ENCODE results near the gene NRGN. TPM values are rescaled to one million over a fixed set of nuclear protein-coding genes. Genes with fewer than 3 reads are reported as not detected.
A peak's percentile ranks its signal among the peaks of the same experiment; 100 is the strongest.

Gene NRGN
- total RNA-seq, 2 donors from 2014 or later: 4.7 to 8.9 TPM

DNA sequence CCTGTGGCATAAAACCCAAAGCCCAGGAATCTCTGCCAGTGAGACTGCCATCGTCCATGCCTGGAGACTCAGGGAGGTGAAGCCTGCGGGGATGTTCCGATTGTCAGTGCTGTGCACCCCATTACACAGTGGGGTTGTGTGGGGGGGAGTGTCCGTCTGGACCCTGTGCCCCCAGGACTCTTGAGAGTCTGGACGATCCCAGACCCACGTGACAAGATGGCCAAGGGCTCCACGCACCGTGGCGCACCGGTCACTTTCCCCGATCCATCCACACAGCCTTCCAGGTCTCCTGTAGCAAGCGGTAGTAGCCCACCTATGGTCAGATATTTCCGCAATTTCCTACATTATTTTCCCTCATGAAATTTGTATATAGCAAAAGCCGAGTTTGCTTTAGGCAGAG lies 20.9 kb upstream of the NRGN start:
- TF ChIP-seq CTCF (conservative IDR thresholded peaks at IDR 0.05): no peak
- H3K27me3 ChIP-seq (ENCODE audit: control insufficient read depth, insufficient read depth, low read length, poor library complexity, severe bottlenecking): peaks cover 78% of the 10 kb centered on the region
- no peaks in the 10 kb centered on the region for H3K36me3 ChIP-seq (ENCODE audit: control insufficient read depth, insufficient read depth, low read length)
- H3K27ac ChIP-seq (ENCODE audit: low read depth, low read length): no peak overlapping the region
- peaks cover 56% of the 10 kb centered on the region for H3K4me1 Mint-ChIP-seq
- no peak overlapping the region for H3K27ac Mint-ChIP-seq
- WGBS, 2 experiments (ENCODE audit: insufficient coverage in 1 of 2, insufficient read length in 1 of 2): 46 to 52% methylated on average over 5 to 14 of the region's 14 CpGs
- no peak overlapping the region for H3K9ac ChIP-seq (ENCODE audit: extremely low read depth, low read length, poor library complexity, severe bottlenecking)
- no peaks in the 10 kb centered on the region for H3K9me3 Mint-ChIP-seq
- peak overlapping the region; percentile 51 for H3K4me3 Mint-ChIP-seq
- peaks cover 17% of the 10 kb centered on the region for H3K4me1 ChIP-seq (ENCODE audit: control insufficient read depth, insufficient read depth, low read length)
- peaks cover 87% of the 10 kb centered on the region for H3K27me3 Mint-ChIP-seq (ENCODE audit: insufficient read depth)
- no peaks in the 10 kb centered on the region for H3K9me3 ChIP-seq (ENCODE audit: control insufficient read depth, low read length)
- H3K4me3 ChIP-seq (ENCODE audit: low read length): peak overlapping the region; percentile 72
- no peak for DNase-seq
- H3K36me3 Mint-ChIP-seq (ENCODE audit: low read depth): no peaks in the 10 kb centered on the region

DNA sequence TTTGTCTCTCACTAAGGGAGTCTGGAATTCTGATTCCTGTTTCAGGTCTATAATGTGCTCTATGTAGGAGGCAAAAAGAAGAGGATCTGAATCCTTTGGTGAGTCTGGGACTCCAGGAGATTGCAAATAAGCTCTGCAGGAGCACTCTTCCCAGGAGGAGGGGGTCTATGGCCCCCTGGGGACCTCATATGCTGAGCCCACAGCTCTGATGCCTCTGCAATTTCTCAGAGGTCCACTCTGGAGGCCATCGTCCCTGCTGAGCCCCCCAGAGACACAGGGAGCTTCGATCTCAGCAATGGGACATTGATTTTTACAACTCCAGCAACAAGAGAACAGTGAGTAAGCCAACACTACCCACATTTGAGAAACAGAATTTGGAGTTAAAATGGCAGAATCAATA lies 20.2 kb upstream of the NRGN start:
- peaks cover 78% of the 10 kb centered on the region for H3K27me3 ChIP-seq (ENCODE audit: control insufficient read depth, insufficient read depth, low read length, poor library complexity, severe bottlenecking)
- TF ChIP-seq CTCF (conservative IDR thresholded peaks at IDR 0.05): no peak
- Mint-ChIP-seq H3K36me3 (ENCODE audit: low read depth) (no peaks in the 10 kb centered on the region), H3K4me1 (peaks cover 64% of the 10 kb centered on the region), H3K9me3 (no peaks in the 10 kb centered on the region), H3K4me3 (no peak overlapping the region), H3K27ac (no peak overlapping the region), H3K27me3 (ENCODE audit: insufficient read depth) (peaks cover 88% of the 10 kb centered on the region)
- H3K27ac ChIP-seq (ENCODE audit: low read depth, low read length): no peak overlapping the region
- H3K36me3 ChIP-seq (ENCODE audit: control insufficient read depth, insufficient read depth, low read length): no peaks in the 10 kb centered on the region
- H3K9me3 ChIP-seq (ENCODE audit: control insufficient read depth, low read length): no peaks in the 10 kb centered on the region
- no peak overlapping the region for H3K9ac ChIP-seq (ENCODE audit: extremely low read depth, low read length, poor library complexity, severe bottlenecking)
- no peak overlapping the region for H3K4me3 ChIP-seq (ENCODE audit: low read length)
- peaks cover 19% of the 10 kb centered on the region for H3K4me1 ChIP-seq (ENCODE audit: control insufficient read depth, insufficient read depth, low read length)
- 40 to 53% methylated on average over 2 of the region's 2 CpGs for WGBS, 2 experiments (ENCODE audit: insufficient coverage in 1 of 2, insufficient read length in 1 of 2)
- no peak for DNase-seq

DNA sequence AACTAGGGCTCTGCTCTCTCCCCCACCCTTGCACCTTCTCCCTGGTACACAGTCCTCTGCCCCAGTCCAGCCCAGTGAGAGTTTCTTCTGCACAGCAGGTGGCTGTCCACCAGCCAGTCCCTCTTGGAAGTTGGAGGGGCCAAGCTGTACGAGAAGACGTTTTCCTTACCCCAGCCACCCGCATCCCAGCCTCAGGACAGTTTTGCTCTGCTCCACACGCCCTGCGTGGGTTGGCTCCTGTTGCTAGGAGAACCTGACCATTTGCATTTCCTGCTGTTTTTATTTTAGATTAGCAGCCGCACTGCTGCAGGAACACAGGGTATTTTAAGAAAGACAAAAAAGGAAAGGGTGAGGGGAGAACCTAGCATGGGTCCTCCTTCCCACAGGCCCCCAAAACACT lies 17.6 kb upstream of the NRGN start:
- peaks cover 80% of the 10 kb centered on the region for H3K4me1 Mint-ChIP-seq
- H3K27me3 ChIP-seq (ENCODE audit: control insufficient read depth, insufficient read depth, low read length, poor library complexity, severe bottlenecking): peaks cover 56% of the 10 kb centered on the region
- peak overlapping the region; percentile 7 for H3K4me3 Mint-ChIP-seq

More for the DNA sequence above, 17.6 kb upstream of the NRGN start:
- H3K27ac ChIP-seq (ENCODE audit: low read depth, low read length): no peak overlapping the region
- no peak for TF ChIP-seq CTCF (conservative IDR thresholded peaks at IDR 0.05)
- 68 to 81% methylated on average over 3 to 6 of the region's 6 CpGs for WGBS, 2 experiments (ENCODE audit: insufficient coverage in 1 of 2, insufficient read length in 1 of 2)
- H3K9me3 Mint-ChIP-seq: no peaks in the 10 kb centered on the region
- H3K4me3 ChIP-seq (ENCODE audit: low read length): no peak overlapping the region
- no peaks in the 10 kb centered on the region for H3K36me3 ChIP-seq (ENCODE audit: control insufficient read depth, insufficient read depth, low read length)
- H3K9me3 ChIP-seq (ENCODE audit: control insufficient read depth, low read length): no peaks in the 10 kb centered on the region
- no peak overlapping the region for H3K27ac Mint-ChIP-seq
- no peak for DNase-seq
- peaks cover 27% of the 10 kb centered on the region for H3K4me1 ChIP-seq (ENCODE audit: control insufficient read depth, insufficient read depth, low read length)
- peaks cover 69% of the 10 kb centered on the region for H3K27me3 Mint-ChIP-seq (ENCODE audit: insufficient read depth)
- no peak overlapping the region for H3K9ac ChIP-seq (ENCODE audit: extremely low read depth, low read length, poor library complexity, severe bottlenecking)
- H3K36me3 Mint-ChIP-seq (ENCODE audit: low read depth): no peaks in the 10 kb centered on the region

All from endodermal cell (in vitro differentiated cells).